HepG2 (cell line): ENCODE data around the gene LZTR1. TPM values are rescaled to one million over a fixed set of nuclear protein-coding genes. Genes with fewer than 3 reads are reported as not detected.

ENCODE experiments used
- BORCS8-MEF2B ChIP-seq: sonication (generic); formaldehyde crosslinking; IDR thresholded peaks from 2 replicates; pipeline ENCODE4 v1.8.0; 2022; ENCODE audit warnings: mild to moderate bottlenecking, missing genetic modification reagents
- GABPA ChIP-seq, 2 experiments: IDR thresholded peaks; 2 replicates each; pipeline ENCODE4 v1.6.1; 2011 to 2016; ENCODE audit warnings: low read depth in 2 of 2, low read length in 1 of 2, missing biosample characterization in 1 of 2, missing genetic modification characterization in 1 of 2
- GZF1 ChIP-seq: sonication (generic); formaldehyde crosslinking; IDR thresholded peaks from 2 replicates; pipeline ENCODE4 v1.5.1; 2020; ENCODE audit warnings: mild to moderate bottlenecking, missing genetic modification reagents
- IRF2 ChIP-seq: IDR thresholded peaks from 2 replicates; pipeline ENCODE4 v1.6.1; 2018; ENCODE audit warnings: missing genetic modification reagents, missing compliant biosample characterization
- KDM6A ChIP-seq: IDR thresholded peaks from 2 replicates; pipeline ENCODE4 v1.6.1; 2016; ENCODE audit warnings: low read depth
- MAZ ChIP-seq, 2 experiments: sonication (generic) in 1 of 2; formaldehyde crosslinking in 1 of 2; IDR thresholded peaks; 2 replicates each; pipeline versions ENCODE4 v1.5.0 to v1.6.1; 2012 to 2020; ENCODE audit warnings: low read depth in 2 of 2, mild to moderate bottlenecking in 2 of 2, borderline replicate concordance in 1 of 2, improper control_type of control experiment in 1 of 2, low read length in 1 of 2, missing genetic modification reagents in 1 of 2, moderate library complexity in 1 of 2
- NR2F1 ChIP-seq, 2 experiments: fragments of 450-650 bp in 1 of 2; formaldehyde crosslinking in 1 of 2; IDR thresholded peaks; 2 replicates each; pipeline versions ENCODE4 v1.5.0 to v1.6.1; 2016 to 2020; ENCODE audit warnings: mild to moderate bottlenecking in 1 of 2, missing compliant biosample characterization in 1 of 2, missing genetic modification reagents in 1 of 2, moderate library complexity in 1 of 2
- REPIN1 ChIP-seq: sonication (generic); formaldehyde crosslinking; IDR thresholded peaks from 2 replicates; pipeline ENCODE4 v1.8.0; 2022; ENCODE audit warnings: missing genetic modification reagents, low read depth, mild to moderate bottlenecking, borderline replicate concordance
- RFX5 ChIP-seq: IDR thresholded peaks from 2 replicates; pipeline ENCODE4 v1.6.1; 2011; ENCODE audit warnings: low read depth, low read length, improper control_type of control experiment
- SALL2 ChIP-seq: sonication (generic); formaldehyde crosslinking; IDR thresholded peaks from 2 replicates; pipeline ENCODE4 v1.8.1; 2023; ENCODE audit warnings: mild to moderate bottlenecking, missing genetic modification reagents, inconsistent platforms
- SOX13 ChIP-seq, 3 experiments: fragments of 450-650 bp in 1 of 3; sonication (generic) in 1 of 3; formaldehyde crosslinking in 1 of 3; IDR thresholded peaks in 2 of 3; conservative IDR thresholded peaks in 1 of 3; 2 replicates each; pipeline versions ENCODE4 v1.5.0 to v1.6.1; 2016 to 2020; ENCODE audit warnings: antibody characterized with exemption in 1 of 3, mild to moderate bottlenecking in 1 of 3, missing compliant biosample characterization in 1 of 3, missing genetic modification reagents in 1 of 3, moderate library complexity in 1 of 3
- ZBTB34 ChIP-seq: sonication (generic); formaldehyde crosslinking; IDR thresholded peaks from 2 replicates; pipeline ENCODE4 v1.8.0; 2022; ENCODE audit warnings: mild to moderate bottlenecking, missing genetic modification reagents
- ZNF12 ChIP-seq: sonication (generic); formaldehyde crosslinking; IDR thresholded peaks from 2 replicates; pipeline ENCODE4 v1.5.0; 2020; ENCODE audit warnings: missing genetic modification reagents
- ZNF609 ChIP-seq: sonication (generic); formaldehyde crosslinking; IDR thresholded peaks from 2 replicates; pipeline ENCODE4 v1.4.0; 2020; ENCODE audit warnings: mild to moderate bottlenecking, missing genetic modification reagents, borderline replicate concordance
- ZNF660 ChIP-seq: sonication (generic); formaldehyde crosslinking; IDR thresholded peaks from 2 replicates; pipeline ENCODE4 v1.5.1; 2020; ENCODE audit warnings: mild to moderate bottlenecking, low read depth, missing genetic modification reagents, borderline replicate concordance
- ZNF687 ChIP-seq: sonication (generic); formaldehyde crosslinking; IDR thresholded peaks from 2 replicates; pipeline ENCODE4 v1.5.1; 2020; ENCODE audit warnings: mild to moderate bottlenecking, missing genetic modification reagents, moderate library complexity
- ZNF766 ChIP-seq: sonication (generic); formaldehyde crosslinking; IDR thresholded peaks from 2 replicates; pipeline ENCODE4 v1.5.0; 2020; ENCODE audit warnings: missing genetic modification reagents, borderline replicate concordance
- polyA plus RNA-seq, 8 experiments: library from polyadenylated mRNA; depleted of rRNA in 3 of 8; stranded (reverse) in 7 of 8; unstranded in 1 of 8; fragments of >200 nt; fragmentation: Illumina TruSeq in 4 of 8; extraction: Trizol in 4 of 8; gene quantifications; 2 replicates each; pipeline versions ENCODE4 v1.2.1 to v1.2.3, GENCODE V29; 2011 to 2016; ENCODE audit warnings: low read depth in 4 of 8, missing spikeins in 1 of 8, mixed read lengths in 1 of 8; ENCODE audit not compliant: insufficient read depth in 1 of 8
- total RNA-seq, 5 experiments: library from RNA; depleted of rRNA; stranded (reverse); fragments of >200 nt; fragmentation: Illumina TruSeq; extraction: Trizol; gene quantifications; 2 replicates each; pipeline ENCODE4 v1.2.3, GENCODE V29; 2016; ENCODE audit warnings: low read depth in 1 of 5

The LZTR1 gene
- total and polyA plus RNA-seq, 2 of the 13 experiments (the other 11 are each of a cell fraction or from before 2014, with no cell fraction given) = 21.8 to 22.4 TPM

- TF ChIP-seq ZNF687 (CRISPR knock-in tag) (peak; percentile 98), SALL2 (CRISPR knock-in tag) (0 out of 2 replicates have a peak, but pooled peaks have one; percentile 22), ZBTB34 (CRISPR knock-in tag) (0 out of 2 replicates have a peak, but pooled peaks have one; percentile 24), ZNF12 (CRISPR knock-in tag) (0 out of 2 replicates have a peak, but pooled peaks have one; percentile 16), NR2F1 (CRISPR knock-in tag; IDR thresholded peaks at IDR 0.05) (peak in 1 of 2 experiments; percentile 74; a peak in 1 of 4 replicates), IRF2 (CRISPR knock-in tag) (peak; percentile 67; the same call in 1 of the 2 replicates), BORCS8-MEF2B (CRISPR knock-in tag) (peak; percentile 40; the same call in 1 of the 2 replicates), GABPA (IDR thresholded peaks at IDR 0.05; ENCODE audit: low read depth, low read length) (no peak), GABPA (CRISPR knock-in tag; IDR thresholded peaks at IDR 0.05; ENCODE audit: low read depth) (peak; percentile 65), REPIN1 (0 out of 2 replicates have a peak, but pooled peaks have one; percentile 39), GZF1 (no peak), ZNF660 (no peak), RFX5 (no peak), ZNF609 (CRISPR knock-in tag) (0 out of 2 replicates have a peak, but pooled peaks have one; percentile 27), MAZ (IDR thresholded peaks at IDR 0.05; ENCODE audit: borderline replicate concordance, low read depth, low read length) (no peak), MAZ (CRISPR knock-in tag; IDR thresholded peaks at IDR 0.05; ENCODE audit: low read depth) (0 out of 2 replicates have a peak, but pooled peaks have one; percentile 46), ZNF766 (CRISPR knock-in tag) (0 out of 2 replicates have a peak, but pooled peaks have one; percentile 58), SOX13 (IDR thresholded peaks at IDR 0.05) (no peak), SOX13 (CRISPR knock-in tag; conservative IDR thresholded peaks at IDR 0.05 in 1 of 2, IDR thresholded peaks at IDR 0.05 in 1 of 2) (peak in 1 of 2 experiments; percentile 68; a peak in 2 of 4 replicates), KDM6A (CRISPR knock-in tag) (0 out of 2 replicates have a peak, but pooled peaks have one; percentile 12)
These were observed 2.1 kb upstream of the LZTR1 start (continued) for GRCh38 chr22:20979940-20980453.
